NK-92 treated with Interleukin-12 subunit alpha and Interleukin-12 subunit beta, amount 100 ng/mL, for 24 hours (cell line): ENCODE data around the gene DCK.
"Not testable (repeated sequence)": the region's sequence is repeated elsewhere in the genome, so short reads cannot be mapped to it uniquely, and the experiment has no call there.

ENCODE experiments used
- DNase-seq: peaks from one replicate; lab custom pipeline; 2025; lab: John Stamatoyannopoulos, UW

Gene DCK

GRCh38 chr4:70993181-70994068 lies at the start of gene DCK:
TSS of gene DCK (plus strand) at chr4:70993649. CDS start at chr4:70993836, 187 bp downstream.
- peak; percentile 84 for DNase-seq

DNA sequence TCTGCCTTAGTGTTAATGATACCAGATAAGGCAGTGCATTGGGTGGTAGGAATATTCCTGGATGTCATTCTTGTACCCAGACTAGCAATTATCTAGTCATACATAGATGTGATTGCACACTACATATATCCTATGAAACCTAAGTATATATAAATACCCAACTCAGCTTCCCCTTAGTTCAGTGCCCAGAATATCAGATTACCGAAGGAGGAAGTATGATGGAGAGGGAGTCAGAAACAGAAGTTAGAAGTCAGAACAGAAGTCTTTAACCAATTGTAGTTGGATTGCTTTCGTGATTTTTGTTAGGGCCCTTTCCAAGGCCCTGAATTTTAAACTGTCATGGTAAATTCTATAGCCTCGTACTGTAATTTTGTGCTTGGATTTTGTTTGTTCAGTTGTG lies 48.4 kb upstream of the DCK start:
- DNase-seq, result no peak

GRCh38 chr4:70945452-70946055 lies 47.9 kb upstream of the DCK start:
- DNase-seq, result no peak

GRCh38 chr4:70946939-70947338 lies 46.5 kb upstream of the DCK start:
- no peak for DNase-seq

- DNase-seq, result no peak
These were observed 44.7 kb upstream of the DCK start for GRCh38 chr4:70948665-70949260.

GRCh38 chr4:70954032-70954431 lies 39.4 kb upstream of the DCK start:
- DNase-seq, result no peak

DNA sequence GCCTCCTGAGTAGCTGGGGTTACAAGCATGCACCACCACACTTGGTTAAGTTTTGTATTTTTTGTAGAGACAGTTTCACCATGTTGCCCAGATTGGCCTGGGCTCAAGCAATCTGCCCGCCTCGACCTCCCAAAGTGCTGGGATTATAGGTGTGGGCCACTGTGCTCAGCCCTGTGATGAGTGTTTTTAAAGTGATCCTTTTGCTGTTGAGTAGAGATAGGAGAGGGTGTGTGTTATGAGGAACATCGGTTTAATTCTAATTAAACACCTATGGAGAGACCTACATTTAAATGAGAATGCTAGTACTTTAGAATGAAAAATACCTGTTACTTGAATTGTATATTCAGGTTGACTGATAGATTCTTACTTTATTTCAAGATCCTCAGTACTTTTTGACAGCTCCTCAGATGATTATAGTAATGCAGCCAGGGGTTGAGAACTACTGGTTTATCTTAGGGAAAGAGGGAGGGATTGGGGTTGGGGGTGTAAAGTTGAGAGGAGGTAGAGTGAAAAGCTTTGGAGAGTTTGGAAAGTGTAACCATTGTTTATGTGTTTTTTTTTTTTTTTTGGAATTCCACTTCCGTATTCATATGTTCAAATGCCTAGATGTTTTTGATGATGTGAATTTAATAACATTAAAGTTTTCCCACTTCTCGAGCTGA lies 36.8 kb upstream of the DCK start:
- DNase-seq, result no peak

DNA sequence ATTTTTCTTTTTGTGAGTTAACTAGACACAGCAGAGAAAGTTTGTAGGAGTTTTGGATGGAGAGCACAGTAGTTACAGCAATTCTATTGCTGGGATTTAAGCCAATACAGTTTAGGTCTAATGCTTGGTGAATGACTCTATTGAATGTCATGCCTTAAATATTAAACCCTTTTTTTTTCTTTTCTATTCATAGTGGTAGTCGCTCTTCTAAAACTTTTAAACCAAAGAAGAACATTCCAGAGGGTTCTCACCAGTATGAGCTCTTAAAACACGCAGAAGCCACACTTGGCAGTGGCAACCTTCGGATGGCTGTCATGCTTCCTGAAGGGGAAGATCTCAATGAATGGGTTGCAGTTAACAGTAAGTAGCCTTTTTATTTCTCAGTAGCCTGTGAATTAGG lies 34.8 kb upstream of the DCK start:
- DNase-seq, result no peak

- no peak for DNase-seq
These were observed 24.4 kb upstream of the DCK start for GRCh38 chr4:70969076-70969475.

DNA sequence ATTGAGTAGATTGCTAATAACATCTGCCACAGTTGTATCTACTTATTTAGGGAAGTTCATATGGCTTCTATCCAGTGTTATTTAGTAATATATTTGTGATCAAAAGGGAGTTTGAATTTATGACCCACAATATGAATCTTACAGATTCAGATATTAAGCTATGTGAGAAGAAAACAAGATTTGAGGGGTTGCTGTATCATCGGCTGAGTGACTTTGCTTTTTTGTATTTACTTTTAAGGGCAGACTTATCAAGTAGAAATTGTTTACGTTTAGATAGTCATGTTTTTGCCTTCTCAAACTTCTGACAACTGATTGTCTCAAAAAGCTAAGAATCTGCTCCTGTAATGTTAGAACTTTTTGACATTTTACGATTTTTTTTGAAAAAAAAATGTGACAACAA lies 17.2 kb upstream of the DCK start:
- no peak for DNase-seq

DNA sequence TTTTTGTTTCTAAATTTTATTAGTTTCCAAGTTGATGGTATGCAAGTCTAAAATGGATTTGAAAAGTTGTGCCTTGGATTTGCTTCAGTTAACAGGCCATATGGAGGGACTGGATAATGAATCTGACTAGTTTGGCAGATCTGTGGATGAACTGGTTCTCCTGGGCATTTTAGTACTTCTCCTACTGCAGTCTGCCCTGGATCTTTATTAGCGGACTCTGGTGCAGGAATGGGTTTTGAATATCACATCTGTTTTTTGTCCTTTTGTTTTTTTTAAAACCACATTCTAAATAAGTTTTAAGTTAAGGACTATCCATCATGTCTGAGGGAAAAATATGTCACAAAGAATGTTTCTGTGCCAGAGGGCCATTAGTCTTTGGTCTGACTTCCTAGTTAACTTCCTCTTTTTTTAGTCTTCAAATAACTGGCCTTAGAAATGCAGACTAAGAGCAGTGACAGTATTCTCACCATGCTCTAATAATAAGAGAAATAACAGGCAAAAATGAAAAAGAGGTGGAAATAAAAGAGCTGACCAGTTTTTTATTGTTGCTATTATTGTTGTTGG lies 13.9 kb upstream of the DCK start:
- DNase-seq, result no peak

- no peak for DNase-seq
These were observed 13.3 kb upstream of the DCK start for GRCh38 chr4:70980196-70980595.

DNA sequence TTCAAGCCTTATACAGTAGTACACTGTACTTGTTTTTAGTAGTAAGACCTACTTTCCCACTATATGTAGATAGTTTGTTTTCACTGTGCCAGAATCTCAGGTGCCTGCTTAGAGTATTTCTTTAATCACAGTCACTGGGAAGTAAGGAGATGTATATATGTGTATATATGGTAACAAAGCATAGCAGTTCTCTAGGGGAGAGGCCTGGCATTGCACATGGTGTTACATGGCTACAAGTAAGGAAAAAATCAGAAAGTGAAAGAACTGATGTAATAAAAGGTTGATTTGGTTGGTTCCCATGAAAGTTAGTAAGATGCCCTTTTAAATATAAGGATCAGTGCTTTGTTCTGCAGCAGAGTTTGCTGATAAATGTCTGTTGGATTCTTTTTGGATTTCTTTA lies 9.3 kb upstream of the DCK start:
- no peak for DNase-seq

DNA sequence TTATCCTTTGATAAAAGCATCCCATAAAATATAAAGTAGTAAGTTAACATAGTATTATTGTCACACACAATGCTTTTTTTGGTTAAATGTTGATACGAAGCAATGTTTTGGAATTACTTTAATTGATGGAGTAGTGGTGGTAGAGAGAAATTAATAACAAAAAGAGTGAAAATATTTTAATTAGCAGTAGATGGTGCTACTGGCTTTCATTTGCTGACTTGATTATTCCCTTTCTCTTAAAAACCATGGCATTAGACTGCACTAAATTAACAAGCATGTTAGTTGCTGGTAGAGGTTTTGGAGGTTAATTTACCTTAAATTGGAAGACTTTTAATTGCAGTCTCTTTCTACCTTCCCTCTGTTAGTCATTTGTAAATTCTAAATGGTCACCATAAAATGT lies 8.9 kb upstream of the DCK start:
- DNase-seq, result no peak

GRCh38 chr4:70991596-70991995 lies 1.9 kb upstream of the DCK start:
- DNase-seq, result no peak

- DNase-seq, result no peak
These were observed 1.0 kb upstream of the DCK start for GRCh38 chr4:70992391-70992881.

- no peak for DNase-seq
These were observed 569 bp downstream of the DCK start for GRCh38 chr4:70994069-70994366.

DNA sequence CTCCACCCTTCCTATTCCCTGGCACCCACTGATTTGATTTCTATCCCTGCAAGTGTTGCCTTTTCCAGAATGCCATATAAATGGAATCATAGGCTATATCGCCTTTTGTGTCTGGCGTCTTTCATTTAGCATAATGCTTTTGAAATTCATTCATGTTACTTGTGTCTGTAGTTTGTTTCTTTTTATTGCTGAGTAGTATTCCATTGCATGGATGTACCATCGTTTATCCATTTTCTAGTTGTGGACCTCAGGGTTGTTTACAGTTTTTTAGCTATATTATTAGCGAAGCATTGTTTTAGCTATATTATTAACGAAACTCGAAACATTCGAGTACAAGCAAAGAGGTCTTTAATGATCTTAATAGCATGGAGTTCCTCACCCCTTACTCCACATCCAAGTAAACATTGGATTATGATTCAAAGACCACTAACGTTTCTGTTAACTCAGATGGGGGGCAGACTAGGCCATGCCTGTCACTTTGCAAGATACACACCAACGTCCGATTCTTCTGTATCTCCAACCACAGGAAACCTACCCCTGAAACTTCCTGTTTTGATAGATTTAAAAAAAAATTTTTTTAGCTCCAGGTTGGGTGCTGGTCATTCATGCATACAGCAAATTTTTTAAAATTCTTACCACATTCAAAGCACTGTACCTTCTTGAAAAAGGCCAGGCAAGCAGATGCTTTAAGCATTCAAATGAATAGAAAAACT lies 1.1 kb downstream of the DCK start:
- peak; percentile 10 for DNase-seq

DNA sequence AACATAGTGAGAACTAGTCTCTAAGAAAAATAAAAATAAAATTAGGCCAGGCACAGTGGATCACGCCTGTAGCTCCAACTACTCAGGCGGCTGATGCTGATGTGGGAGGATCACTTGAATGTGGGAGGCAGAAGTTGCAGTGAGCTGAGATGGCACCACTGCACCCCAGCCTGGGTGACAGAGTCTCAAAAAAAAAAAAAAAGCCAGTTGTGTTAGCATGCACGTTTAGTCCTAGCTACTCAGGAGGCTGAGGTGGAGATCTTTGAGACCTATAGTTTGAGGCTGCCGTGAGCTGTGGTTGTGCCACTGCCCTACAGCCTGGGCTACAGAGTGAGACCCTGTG lies 2.5 kb downstream of the DCK start:
- DNase-seq, result peak; percentile 4

GRCh38 chr4:70997036-70997435 lies 3.6 kb downstream of the DCK start:
- no peak for DNase-seq

- no peak for DNase-seq
These were observed 4.1 kb downstream of the DCK start for GRCh38 chr4:70997546-70997945.

GRCh38 chr4:70999639-71000038 lies 6.2 kb downstream of the DCK start:
- not testable (repeated sequence) for DNase-seq
